ENCODE results near the gene PANK4. TPM values are rescaled to one million over a fixed set of nuclear protein-coding genes. Genes with fewer than 3 reads are reported as not detected.

Gene PANK4
- total and polyA plus RNA-seq, 2 donors (not counting 3 experiments of a cell fraction or from before 2014, with no cell fraction given) = 22.1 to 34.0 TPM

DNA sequence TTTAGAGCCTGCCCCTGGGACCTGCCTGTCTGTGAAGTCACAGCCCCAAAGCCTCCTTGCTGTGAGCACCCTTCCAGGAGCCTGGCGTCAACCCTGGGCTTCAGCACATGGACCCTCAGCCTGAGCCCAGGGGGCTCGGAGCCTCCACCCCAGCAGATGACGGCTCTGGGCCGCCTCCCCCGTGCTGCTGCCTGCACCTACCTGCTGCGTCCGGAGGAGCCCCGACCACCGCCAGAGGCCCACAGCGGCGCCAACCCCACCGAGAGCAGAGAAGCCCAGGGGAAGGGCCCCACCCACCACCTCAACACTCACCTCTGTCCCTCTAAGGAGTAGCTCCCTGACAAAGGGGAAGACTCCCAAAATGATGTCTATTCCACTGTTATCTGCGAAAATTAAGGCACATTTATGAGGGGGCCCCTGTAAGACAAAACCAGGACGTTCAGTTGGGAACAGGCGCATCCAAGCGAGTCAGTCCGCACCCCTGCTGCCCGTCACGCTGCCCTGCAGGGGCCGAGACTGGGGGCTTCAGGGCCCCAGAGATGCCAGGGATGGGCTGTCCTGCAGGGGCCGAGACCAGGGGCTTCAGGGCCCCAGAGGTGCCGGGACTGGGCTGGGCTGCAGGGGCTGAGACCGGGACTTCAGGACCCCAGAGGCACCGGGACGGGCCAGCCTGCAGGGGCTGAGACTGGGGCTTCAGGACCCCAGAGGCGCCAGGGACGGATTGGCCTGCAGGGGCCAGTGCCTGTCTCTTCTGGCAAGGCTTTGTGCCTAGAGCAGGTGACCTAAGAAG lies 15.8 kb downstream of the PANK4 start:
- no peak overlapping the region for H3K4me3 ChIP-seq (replicated peaks in 1 of 3; ENCODE audit: insufficient read depth in 1 of 3, low read depth in 1 of 3, low read length in 3 of 3)
- no peak for TF ChIP-seq FOS (IDR thresholded peaks at IDR 0.05; ENCODE audit: borderline replicate concordance, insufficient read depth, low read length)
- TF ChIP-seq MYC (IDR thresholded peaks at IDR 0.05; ENCODE audit: low read depth, low read length) = no peak
- TF ChIP-seq, protein P1, sequence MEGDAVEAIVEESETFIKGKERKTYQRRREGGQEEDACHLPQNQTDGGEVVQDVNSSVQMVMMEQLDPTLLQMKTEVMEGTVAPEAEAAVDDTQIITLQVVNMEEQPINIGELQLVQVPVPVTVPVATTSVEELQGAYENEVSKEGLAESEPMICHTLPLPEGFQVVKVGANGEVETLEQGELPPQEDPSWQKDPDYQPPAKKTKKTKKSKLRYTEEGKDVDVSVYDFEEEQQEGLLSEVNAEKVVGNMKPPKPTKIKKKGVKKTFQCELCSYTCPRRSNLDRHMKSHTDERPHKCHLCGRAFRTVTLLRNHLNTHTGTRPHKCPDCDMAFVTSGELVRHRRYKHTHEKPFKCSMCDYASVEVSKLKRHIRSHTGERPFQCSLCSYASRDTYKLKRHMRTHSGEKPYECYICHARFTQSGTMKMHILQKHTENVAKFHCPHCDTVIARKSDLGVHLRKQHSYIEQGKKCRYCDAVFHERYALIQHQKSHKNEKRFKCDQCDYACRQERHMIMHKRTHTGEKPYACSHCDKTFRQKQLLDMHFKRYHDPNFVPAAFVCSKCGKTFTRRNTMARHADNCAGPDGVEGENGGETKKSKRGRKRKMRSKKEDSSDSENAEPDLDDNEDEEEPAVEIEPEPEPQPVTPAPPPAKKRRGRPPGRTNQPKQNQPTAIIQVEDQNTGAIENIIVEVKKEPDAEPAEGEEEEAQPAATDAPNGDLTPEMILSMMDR (IDR thresholded peaks at IDR 0.05; ENCODE audit: extremely low read depth in 1 of 2, insufficient read depth in 1 of 2, low read depth in 1 of 2, low read length in 2 of 2) = no peak
- TF ChIP-seq POLR2AphosphoS5 (IDR thresholded peaks at IDR 0.05; ENCODE audit: insufficient read depth, low read depth, low read length) = no peak
- TF ChIP-seq EZH2 (IDR thresholded peaks at IDR 0.05; ENCODE audit: borderline replicate concordance, low read depth, low read length, severe bottlenecking) = no peak
- TF ChIP-seq, protein P2, sequence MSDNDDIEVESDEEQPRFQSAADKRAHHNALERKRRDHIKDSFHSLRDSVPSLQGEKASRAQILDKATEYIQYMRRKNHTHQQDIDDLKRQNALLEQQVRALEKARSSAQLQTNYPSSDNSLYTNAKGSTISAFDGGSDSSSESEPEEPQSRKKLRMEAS (IDR thresholded peaks at IDR 0.05; ENCODE audit: insufficient read depth, insufficient read length) = no peak
- no peak for TF ChIP-seq JUN (IDR thresholded peaks at IDR 0.05; ENCODE audit: borderline replicate concordance, insufficient read depth, insufficient read length, low read depth)
- TF ChIP-seq POLR2A (IDR thresholded peaks at IDR 0.05; ENCODE audit: low read depth, low read length) = no peak
- TF ChIP-seq GATA2 (IDR thresholded peaks at IDR 0.05; ENCODE audit: insufficient read depth, insufficient read length, low read depth, low read length) = no peak
- no peaks in the 10 kb centered on the region for H3K9me1 ChIP-seq (replicated peaks; ENCODE audit: control insufficient read depth, extremely low read depth, insufficient read depth, low read length)
- H4K20me1 ChIP-seq (replicated peaks; ENCODE audit: control insufficient read depth, extremely low read depth, insufficient read depth, low read length) = no peaks in the 10 kb centered on the region
- H3K36me3 ChIP-seq (ENCODE audit: control insufficient read depth in 2 of 2, extremely low read depth in 1 of 2, insufficient read depth in 2 of 2, low read length in 2 of 2) = peaks cover 0 to 49% of the 10 kb centered on the region in 2 experiments
- BruUV-seq (replicated peaks) = no TSS peak
- H3K79me2 ChIP-seq (ENCODE audit: control insufficient read depth, insufficient read depth, low read length) = no peaks in the 10 kb centered on the region
- no peaks in the 10 kb centered on the region for H3K9me3 ChIP-seq (replicated peaks; ENCODE audit: control insufficient read depth, insufficient read depth, low read length)
- no peak overlapping the region for H3K27ac ChIP-seq (ENCODE audit: insufficient read depth, low read depth, low read length)
- H3K9ac ChIP-seq (replicated peaks; ENCODE audit: extremely low read depth, insufficient read depth, low read length) = no peak overlapping the region
- intact Hi-C loops (cut with micrococcal nuclease) = no loop called here
- no peak for DNase-seq (ENCODE audit: low read depth, low spot score)
- POLR2A ChIA-PET = no interaction called here
- H2AFZ ChIP-seq (ENCODE audit: low read depth, low read length) = no peak overlapping the region
- H3K4me1 ChIP-seq (ENCODE audit: control insufficient read depth, extremely low read depth, insufficient read depth, low read length) = no peaks in the 10 kb centered on the region
- no peak overlapping the region for H3K4me2 ChIP-seq (ENCODE audit: insufficient read depth, low read length)
- dilution Hi-C loops (cut with MboI; ENCODE audit: extremely low pct_ligation_motif_present, low sequenced_read_pairs) = no loop called here
- no peaks in the 10 kb centered on the region for H3K27me3 ChIP-seq (ENCODE audit: control insufficient read depth in 2 of 2, insufficient read depth in 2 of 2, low read length in 2 of 2)
- FAIRE-seq = no peak
- CTCF ChIA-PET = no interaction called here

All from endothelial cell of umbilical vein (primary cell).